Endometrial microvascular endothelial cells (primary cell): ENCODE results near the gene CRIP2. TPM values are rescaled to one million over a fixed set of nuclear protein-coding genes. Genes with fewer than 3 reads are reported as not detected.

Experiments
- in situ Hi-C: cut with HindIII; loops from 2 replicates; pipeline ENCODE4 v1.10.0; 2017; ENCODE audit warnings: low sequenced_read_pairs, low pct_unique_long_range_greater_than_20kb; ENCODE audit errors: inconsistent ontology term
- total RNA-seq: library from RNA; depleted of rRNA; stranded (reverse); fragments of >200 nt; gene quantifications from one replicate; pipeline ENCODE4 v1.2.3, GENCODE V29; 2015; ENCODE audit errors: inconsistent ontology term

CRIP2 gene
- total RNA-seq, 1 donor from 2014 or later: 262 TPM

GRCh38 chr14:105471823-105472485, 2.7 kb upstream of the CRIP2 start:
- in situ Hi-C loops: no loop called here

- in situ Hi-C loops: no loop called here
Observed at GRCh38 chr14:105472486-105472991, 2.1 kb upstream of the CRIP2 start.

- in situ Hi-C loops: no loop called here
Observed at GRCh38 chr14:105473033-105473676, 1.5 kb upstream of the CRIP2 start.

- in situ Hi-C loops: no loop called here
Observed at GRCh38 chr14:105473677-105474482, 741 bp upstream of the CRIP2 start.

GRCh38 chr14:105475269-105476096, 862 bp downstream of the CRIP2 start:
- in situ Hi-C loops: no loop called here

GRCh38 chr14:105476097-105476830, 1.6 kb downstream of the CRIP2 start:
- in situ Hi-C loops: no loop called here

GRCh38 chr14:105476831-105477659, 2.4 kb downstream of the CRIP2 start:
- in situ Hi-C loops: no loop called here

GRCh38 chr14:105477660-105478397, 3.2 kb downstream of the CRIP2 start:
- in situ Hi-C loops: no loop called here

- in situ Hi-C loops: no loop called here
Observed at GRCh38 chr14:105478398-105479251, 4.0 kb downstream of the CRIP2 start.

- in situ Hi-C loops: no loop called here
Observed at GRCh38 chr14:105479431-105480158, 5.0 kb downstream of the CRIP2 start.

GRCh38 chr14:105480199-105480746, 5.7 kb downstream of the CRIP2 start:
- in situ Hi-C loops: no loop called here

- in situ Hi-C loops: no loop called here
Observed at GRCh38 chr14:105480807-105481801, 6.5 kb downstream of the CRIP2 start.

- in situ Hi-C loops: no loop called here
Observed at GRCh38 chr14:105481886-105482457, 7.4 kb downstream of the CRIP2 start.
